Dermis microvascular lymphatic vessel endothelial cell (primary cell): ENCODE results near the gene KCNG2. TPM values are rescaled to one million over a fixed set of nuclear protein-coding genes. Genes with fewer than 3 reads are reported as not detected.
"Not testable (repeated sequence)": the region's sequence is repeated elsewhere in the genome, so short reads cannot be mapped to it uniquely, and the experiment has no call there.

Experiments used
- DNase-seq, 2 donors: peaks; one replicate each; pipeline versions ENCODE4 v3.0.0 to v3.0.0-alpha.2; 2010; ENCODE audit warnings: low read depth in 2 of 2
- total RNA-seq: library from RNA; depleted of rRNA; stranded (reverse); fragments of >200 nt; gene quantifications from 2 replicates; pipeline ENCODE4 v1.2.1, GENCODE V29; 2014

KCNG2 gene
- total RNA-seq, 1 donor from 2014 or later: 0.26 TPM

DNA sequence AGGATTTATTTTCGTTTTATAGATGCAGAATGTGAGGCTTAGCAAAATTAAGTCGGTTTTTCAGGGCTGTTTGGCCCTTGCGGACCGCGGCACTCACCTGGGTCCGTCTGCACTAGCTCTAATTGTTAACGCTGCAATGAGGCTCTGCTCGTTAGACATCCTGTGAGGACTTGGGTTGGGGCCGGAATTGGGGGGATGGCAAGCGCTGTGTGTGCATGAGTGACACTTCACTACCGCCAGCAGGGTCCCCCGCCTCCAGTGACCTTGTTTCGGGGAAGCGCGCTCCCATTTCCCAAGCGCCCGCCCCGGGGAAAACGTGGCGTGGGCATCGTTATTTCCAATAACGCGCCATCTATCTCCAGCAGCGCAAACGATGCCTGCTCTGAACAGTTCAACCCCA lies 54.2 kb downstream of the KCNG2 start:
- DNase-seq: no peak

DNA sequence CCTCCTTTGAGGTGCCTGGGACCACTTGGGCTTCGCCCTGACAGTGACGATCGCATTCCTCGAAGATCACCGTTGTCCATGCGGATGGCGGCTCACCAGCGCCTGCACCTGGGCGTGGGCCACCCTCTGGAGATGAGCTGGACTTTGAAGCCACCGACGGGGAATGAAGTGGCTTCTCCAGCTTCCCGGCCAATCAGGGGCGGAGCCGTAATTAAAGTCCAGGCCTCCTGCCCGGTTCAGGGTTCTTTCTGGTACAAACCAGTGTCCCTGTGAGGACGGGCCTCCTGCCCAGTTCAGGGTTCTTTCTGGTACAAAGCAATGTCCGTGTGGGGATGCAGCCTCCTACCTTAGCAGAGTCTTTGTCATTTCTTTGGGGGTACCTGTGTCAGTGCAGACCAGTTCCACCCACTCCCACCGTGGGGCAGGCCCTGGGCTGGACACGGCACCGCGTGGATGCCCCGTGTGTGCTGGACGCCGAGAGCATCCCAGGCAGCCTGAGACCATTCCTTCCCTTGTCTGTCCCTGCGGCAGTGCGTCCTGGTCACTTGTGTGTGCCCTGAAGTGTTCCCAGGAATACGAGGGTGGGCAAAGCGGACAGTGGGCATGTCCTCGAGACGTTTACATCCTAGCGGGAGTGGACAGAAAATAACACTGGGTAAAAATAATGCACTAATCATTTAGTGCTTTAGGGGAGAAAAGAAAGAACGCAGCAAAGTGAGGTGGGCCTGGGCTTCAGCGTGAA lies 55.0 kb downstream of the KCNG2 start:
- no peak for DNase-seq

DNA sequence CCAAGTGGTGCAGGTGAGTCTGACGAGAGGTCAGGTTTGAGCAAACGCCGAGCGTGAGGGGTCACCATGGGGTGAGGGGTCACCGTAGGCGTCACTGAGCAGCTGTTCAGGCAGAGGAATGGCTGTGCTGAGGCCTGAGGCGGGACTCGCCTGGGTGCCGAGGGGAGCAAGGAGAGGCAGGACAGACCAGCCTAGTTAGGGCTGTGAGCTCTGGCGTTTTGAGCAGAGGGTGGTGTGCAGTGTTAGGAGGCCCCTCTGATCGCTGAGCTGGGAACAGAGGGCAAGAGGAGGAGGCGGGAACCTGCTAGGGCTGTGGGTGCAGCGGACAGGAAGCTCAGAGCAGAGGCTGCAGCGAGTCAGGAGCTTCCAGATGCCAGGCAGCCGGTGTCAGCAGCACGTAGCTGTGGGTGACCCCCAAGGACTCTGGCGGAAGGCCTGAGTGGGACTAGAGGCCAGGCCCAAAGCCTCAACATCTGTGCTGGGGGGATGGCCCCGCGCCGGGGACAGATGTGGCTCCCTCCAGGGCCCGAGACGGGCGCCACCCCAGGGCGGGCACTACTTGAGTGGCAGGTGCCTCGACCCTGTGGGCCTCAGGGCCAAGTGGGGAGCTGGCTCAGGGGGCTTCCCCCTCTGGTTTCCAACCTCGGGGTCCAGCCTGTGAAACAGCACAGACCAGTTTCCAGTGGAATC lies 55.7 kb downstream of the KCNG2 start:
- DNase-seq: no peak

DNA sequence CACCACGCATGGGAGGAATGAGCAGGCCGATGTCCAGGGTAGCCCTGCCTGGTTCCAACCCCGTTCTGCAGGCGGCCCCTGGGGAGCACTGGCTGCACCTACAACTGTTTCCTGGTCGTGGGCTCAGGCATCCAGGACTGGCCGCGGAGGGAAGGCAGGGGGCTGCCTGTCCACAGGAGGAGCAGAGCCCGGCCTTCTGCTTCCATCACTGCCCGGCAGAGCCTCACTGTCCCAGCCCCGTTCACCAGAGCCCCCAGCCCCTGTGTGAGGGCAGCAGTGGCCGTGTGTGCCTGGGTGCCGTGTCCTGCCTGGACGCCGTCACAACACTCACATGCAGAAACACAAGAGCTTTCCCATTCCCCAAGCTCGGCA lies 56.2 kb downstream of the KCNG2 start:
- DNase-seq: no peak

- no peak for DNase-seq
Measured at GRCh38 chr18:79855147-79855933, 57.6 kb downstream of the KCNG2 start.

DNA sequence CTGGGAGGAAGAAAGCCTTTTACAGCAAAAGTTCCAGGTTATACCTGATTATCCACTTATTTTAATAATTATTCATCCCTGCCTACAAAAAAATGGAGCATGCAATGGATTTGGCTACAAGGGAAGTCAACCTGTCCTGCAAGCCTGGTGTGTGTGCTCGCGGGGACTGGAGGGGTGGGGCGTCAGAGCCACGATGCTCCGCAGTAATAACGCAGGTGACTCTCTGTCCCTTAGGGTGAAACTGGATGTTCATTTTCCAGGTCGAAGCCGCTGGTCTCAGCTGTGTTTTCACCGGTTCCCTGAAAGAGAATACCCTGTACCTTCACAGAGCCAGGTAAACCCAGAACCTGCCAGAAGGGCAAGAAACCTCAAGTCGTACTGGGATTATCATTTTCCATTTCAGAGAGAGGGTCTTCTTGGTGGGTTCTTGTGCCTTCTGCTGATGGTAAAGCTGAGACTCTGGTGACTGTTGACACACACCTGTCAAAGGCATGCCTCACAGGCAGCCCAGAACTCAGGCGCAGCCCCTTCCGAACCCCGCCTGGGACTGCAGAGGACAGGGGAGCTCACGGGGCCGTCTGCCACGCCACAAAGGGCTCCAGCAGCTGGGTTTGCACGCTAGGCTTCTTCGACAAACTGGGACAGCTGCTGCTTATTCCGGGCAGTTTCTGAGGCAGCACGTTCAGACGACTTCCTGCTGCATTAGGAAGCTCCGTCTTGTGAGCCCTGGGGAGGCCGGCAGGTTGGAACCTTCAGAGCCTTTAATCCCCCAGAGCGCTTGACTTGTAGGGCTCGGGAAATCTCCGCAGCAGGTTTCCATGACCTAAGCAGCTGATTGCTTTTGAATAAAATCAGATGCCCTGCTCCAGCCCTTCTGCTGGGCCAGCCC lies 58.6 kb downstream of the KCNG2 start:
- no peak for DNase-seq

- DNase-seq: no peak
Measured at GRCh38 chr18:79857082-79857671, 59.4 kb downstream of the KCNG2 start.

GRCh38 chr18:79859314-79859713 lies 61.6 kb downstream of the KCNG2 start:
- DNase-seq: no peak

DNA sequence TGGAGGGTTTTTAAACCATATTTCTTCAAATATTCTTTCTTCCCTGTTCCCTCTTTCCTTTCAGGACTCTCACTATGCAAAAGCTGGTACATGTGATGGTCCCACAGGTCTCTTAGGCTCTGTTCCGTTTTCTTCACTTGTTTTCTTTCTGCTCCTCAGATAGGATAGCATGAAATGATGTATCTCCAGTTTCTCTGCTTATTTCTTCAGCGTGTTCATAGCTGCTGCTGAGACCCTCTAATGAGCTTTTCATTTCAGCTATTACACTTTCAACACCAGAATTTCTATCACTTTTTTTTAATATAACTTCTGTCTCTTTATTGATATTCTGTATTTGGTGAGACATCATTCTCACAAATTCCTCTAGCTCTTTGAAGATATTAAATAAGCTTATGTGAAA lies 63.9 kb downstream of the KCNG2 start:
- DNase-seq: no peak

- no peak for DNase-seq
Measured at GRCh38 chr18:79862562-79862961, 64.8 kb downstream of the KCNG2 start.

DNA sequence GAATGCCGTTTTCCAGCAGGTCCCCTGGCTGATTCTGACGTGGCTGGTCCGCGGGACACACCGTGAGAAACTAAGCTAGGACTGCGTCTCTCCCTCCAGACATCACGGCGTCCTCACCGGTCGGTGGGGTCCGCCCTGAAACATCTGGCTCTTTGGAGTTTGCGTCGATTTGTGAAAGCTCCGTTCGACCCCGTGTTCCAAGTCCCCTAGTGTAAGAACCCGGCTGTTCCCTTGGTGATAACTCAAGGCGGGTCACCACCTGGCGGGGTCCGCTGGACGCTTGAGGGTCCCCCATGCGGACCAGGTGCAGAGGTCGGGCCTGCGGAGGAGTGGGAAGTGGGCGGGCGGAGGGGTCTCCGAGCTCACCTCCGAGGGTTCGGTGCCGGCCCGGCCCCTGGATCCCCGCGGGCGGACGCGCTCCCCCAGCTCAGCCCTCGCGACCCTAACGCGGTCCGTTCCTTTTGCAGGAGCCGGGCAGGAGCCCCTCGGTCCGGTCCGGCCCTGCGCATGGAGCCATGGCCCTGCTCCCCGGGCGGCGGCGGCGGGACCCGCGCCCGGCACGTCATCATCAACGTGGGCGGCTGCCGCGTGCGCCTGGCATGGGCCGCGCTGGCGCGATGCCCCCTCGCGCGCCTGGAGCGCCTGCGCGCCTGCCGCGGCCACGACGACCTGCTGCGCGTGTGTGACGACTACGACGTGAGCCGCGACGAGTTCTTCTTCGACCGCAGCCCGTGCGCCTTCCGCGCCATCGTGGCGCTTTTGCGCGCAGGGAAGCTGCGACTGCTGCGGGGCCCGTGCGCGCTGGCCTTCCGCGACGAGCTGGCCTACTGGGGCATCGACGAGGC lies 65.6 kb downstream of the KCNG2 start:
- no peak for DNase-seq

- DNase-seq: no peak
Measured at GRCh38 chr18:79864006-79864725, 66.4 kb downstream of the KCNG2 start.

GRCh38 chr18:79864955-79865354 lies 67.2 kb downstream of the KCNG2 start:
- DNase-seq: not testable (repeated sequence)

DNA sequence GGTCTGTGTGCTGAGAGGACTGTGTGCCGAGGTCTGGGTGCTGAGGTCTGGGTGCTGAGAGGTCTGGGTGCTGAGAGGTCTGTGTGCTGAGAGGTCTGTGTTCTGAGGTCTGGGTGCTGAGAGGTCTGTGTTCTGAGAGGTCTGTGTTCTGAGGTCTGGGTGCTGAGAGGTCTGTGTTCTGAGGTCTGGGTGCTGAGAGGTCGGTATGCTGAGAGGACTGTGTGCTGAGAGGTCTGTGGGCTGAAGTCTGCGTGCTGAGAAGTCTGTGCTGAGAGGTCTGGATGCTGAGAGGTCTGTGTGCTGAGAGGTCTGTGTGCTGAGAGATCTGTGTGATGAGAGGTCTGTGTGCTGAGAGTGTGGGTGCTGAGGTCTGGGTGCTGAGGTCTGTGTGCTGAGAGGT lies 68.2 kb downstream of the KCNG2 start:
- not testable (repeated sequence) for DNase-seq

DNA sequence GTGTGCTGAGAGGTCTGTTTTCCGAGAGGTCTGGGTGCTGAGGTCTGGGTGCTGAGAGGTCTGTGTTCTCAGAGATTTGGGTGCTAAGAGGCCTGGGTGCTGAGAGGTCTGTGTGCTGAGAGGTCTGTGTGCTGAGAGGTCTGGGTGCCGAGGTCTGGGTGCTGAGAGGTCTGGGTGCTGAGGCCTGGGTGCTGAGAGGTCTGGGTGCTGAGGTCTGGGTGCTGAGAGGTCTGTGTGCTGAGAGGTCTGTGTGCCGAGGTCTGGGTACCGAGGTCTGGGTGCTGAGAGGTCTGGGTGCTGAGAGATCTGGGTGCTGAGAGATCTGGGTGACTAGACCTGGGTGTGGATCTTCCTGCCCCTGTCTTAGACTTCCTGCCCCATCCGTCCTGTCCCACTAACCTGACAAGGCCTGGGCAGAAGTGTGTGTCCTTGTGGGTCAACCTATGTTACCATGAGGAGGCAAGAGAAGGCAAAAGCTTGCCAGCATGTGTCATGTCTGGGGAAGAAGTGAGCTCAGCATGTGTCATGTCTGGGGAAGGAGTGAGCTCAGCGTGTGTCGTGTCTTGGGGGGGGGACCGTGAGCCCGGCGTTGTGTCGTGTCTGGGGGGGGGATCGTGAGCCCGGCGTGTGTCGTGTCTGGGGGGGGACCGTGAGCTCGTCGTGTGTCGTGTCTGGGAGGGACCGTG lies 69.3 kb downstream of the KCNG2 start:
- no peak for DNase-seq

DNA sequence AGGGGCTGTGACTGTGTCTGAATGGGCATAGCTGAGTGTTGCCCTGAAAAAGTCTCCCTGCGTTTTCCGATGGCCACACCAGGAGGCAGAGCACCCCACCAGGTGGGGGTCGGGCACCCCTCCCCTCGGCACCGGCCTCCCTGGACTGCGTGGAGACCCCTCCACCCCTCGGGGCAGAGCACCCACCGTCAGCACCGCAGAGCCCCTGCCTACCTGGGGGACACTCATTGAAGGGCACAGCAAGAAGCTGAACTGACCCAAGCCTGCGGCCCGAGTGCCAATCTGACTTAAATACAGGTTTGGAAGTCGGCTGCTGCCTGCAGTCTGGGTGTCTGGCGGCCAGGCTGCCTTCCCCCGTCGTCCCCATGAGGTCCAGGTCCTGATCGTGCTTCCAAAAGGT lies 69.9 kb downstream of the KCNG2 start:
- DNase-seq: no peak

DNA sequence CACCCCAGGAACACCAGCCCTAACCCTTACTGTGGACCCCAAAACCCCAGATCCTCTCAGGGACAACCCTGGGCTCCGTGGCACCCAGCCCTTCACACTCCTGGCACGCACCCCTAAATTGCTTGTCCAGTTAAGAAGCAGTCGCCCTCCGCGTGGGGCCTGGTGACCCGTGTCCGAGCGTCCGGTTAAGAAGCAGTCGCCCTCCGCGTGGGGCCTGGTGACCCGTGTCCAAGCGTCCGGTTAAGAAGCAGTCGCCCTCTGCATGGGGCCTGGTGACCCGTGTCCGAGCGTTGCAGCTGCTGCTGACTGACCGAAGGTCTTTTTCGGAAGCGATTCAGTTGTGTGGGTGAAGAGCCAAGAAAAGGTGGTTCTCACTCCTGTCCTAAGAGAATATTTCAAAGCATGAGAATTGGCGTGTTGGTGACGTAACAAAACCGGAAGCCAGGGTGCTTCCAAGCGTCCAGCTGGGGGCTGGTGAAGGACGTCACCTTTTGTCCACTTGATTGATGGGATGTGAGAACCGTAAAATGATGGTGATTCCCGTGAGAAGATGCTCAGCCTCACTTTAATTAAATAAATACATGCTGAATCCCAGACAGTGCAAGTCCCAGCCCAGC lies 70.5 kb downstream of the KCNG2 start:
- DNase-seq: no peak

GRCh38 chr18:79868811-79869541 lies 71.2 kb downstream of the KCNG2 start:
- no peak for DNase-seq
